ENCODE results near the gene SPACA4. TPM values are rescaled to one million over a fixed set of nuclear protein-coding genes. Genes with fewer than 3 reads are reported as not detected.
A peak's percentile ranks its signal among the peaks of the same experiment; 100 is the strongest.

Gene SPACA4
- total and polyA plus RNA-seq, 9 of the 15 experiments (the other 6 are each of a cell fraction or from before 2014, with no cell fraction given), result not detected

DNA sequence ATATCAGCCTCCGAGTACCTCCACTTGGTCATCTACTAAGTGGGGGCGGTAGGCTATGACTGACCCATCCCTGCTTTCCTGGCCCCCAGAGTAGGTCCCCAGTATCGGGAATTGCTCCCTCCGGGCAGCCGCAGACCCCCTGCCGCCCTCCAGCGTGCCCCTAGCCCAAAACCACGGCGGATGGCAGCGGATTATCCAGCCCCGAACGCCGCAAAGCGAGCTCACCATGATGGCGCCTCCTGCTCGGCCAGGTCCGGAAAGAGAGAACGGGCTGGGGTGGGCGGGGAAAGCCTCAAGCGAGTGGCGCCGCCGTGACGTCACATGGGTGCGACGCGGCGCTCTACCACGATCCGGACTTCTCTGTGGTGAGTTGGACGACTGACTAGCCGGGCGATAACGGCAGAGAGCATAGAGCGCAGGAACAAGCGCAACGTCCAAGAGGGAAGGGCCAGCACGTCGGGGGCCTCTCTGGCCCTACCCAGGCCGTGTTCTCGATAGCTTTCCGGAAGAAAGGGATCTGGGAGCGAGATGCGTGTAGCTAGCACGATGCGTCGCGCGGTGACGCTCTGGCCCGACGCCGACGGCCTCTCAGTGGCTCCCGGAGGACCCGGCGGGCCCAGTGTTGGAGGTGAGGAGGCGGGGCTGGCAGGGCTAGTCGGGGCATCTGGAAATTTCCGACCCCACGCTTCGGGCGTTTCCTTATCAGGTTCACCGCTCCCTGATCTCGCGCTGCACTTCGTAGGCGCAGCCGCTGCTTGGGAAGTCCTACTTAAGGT is 12.6 kb downstream of the SPACA4 start, which contains the start of the genes RPL18 and SPHK2 (continued):
- TF ChIP-seq, protein P1, sequence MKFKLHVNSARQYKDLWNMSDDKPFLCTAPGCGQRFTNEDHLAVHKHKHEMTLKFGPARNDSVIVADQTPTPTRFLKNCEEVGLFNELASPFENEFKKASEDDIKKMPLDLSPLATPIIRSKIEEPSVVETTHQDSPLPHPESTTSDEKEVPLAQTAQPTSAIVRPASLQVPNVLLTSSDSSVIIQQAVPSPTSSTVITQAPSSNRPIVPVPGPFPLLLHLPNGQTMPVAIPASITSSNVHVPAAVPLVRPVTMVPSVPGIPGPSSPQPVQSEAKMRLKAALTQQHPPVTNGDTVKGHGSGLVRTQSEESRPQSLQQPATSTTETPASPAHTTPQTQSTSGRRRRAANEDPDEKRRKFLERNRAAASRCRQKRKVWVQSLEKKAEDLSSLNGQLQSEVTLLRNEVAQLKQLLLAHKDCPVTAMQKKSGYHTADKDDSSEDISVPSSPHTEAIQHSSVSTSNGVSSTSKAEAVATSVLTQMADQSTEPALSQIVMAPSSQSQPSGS (CRISPR knock-in tag; IDR thresholded peaks at IDR 0.05), result no peak
- TF ChIP-seq FUS (optimal IDR thresholded peaks at IDR 0.05; ENCODE audit: low read depth, low read length) (no peak), ZNF134 (CRISPR knock-in tag; conservative IDR thresholded peaks at IDR 0.05) (peak; percentile 58), MCM2 (IDR thresholded peaks at IDR 0.05; ENCODE audit: low read depth) (no peak), CBX2 (IDR thresholded peaks at IDR 0.05; ENCODE audit: insufficient read depth, low read length, poor library complexity, severe bottlenecking) (no peak), TAF9B (IDR thresholded peaks at IDR 0.05; ENCODE audit: partially characterized antibody) (peak; percentile 96), ESRRB (CRISPR knock-in tag; IDR thresholded peaks at IDR 0.05; ENCODE audit: borderline replicate concordance) (no peak), SLC30A9 (CRISPR knock-in tag; IDR thresholded peaks at IDR 0.05) (no peak), MCM5 (IDR thresholded peaks at IDR 0.05; ENCODE audit: low read depth) (no peak), ZNF174 (CRISPR knock-in tag; IDR thresholded peaks at IDR 0.05) (no peak), EGR1 (conservative IDR thresholded peaks at IDR 0.05) (peak; percentile 80), CXXC5 (CRISPR knock-in tag; IDR thresholded peaks at IDR 0.05) (peak; percentile 99), GATAD2B (IDR thresholded peaks at IDR 0.05; ENCODE audit: borderline replicate concordance) (no peak; the same call in 1 of the 2 replicates), RBM15 (IDR thresholded peaks at IDR 0.05; ENCODE audit: insufficient read depth, low read length) (no peak), RFX7 (CRISPR knock-in tag; IDR thresholded peaks at IDR 0.05) (no peak)
- TF ChIP-seq, protein P2, sequence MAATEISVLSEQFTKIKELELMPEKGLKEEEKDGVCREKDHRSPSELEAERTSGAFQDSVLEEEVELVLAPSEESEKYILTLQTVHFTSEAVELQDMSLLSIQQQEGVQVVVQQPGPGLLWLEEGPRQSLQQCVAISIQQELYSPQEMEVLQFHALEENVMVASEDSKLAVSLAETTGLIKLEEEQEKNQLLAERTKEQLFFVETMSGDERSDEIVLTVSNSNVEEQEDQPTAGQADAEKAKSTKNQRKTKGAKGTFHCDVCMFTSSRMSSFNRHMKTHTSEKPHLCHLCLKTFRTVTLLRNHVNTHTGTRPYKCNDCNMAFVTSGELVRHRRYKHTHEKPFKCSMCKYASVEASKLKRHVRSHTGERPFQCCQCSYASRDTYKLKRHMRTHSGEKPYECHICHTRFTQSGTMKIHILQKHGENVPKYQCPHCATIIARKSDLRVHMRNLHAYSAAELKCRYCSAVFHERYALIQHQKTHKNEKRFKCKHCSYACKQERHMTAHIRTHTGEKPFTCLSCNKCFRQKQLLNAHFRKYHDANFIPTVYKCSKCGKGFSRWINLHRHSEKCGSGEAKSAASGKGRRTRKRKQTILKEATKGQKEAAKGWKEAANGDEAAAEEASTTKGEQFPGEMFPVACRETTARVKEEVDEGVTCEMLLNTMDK (IDR thresholded peaks at IDR 0.05; ENCODE audit: borderline replicate concordance, insufficient read depth, low read depth, low read length, poor library complexity, severe bottlenecking), result no peak
- TF ChIP-seq, protein P3, sequence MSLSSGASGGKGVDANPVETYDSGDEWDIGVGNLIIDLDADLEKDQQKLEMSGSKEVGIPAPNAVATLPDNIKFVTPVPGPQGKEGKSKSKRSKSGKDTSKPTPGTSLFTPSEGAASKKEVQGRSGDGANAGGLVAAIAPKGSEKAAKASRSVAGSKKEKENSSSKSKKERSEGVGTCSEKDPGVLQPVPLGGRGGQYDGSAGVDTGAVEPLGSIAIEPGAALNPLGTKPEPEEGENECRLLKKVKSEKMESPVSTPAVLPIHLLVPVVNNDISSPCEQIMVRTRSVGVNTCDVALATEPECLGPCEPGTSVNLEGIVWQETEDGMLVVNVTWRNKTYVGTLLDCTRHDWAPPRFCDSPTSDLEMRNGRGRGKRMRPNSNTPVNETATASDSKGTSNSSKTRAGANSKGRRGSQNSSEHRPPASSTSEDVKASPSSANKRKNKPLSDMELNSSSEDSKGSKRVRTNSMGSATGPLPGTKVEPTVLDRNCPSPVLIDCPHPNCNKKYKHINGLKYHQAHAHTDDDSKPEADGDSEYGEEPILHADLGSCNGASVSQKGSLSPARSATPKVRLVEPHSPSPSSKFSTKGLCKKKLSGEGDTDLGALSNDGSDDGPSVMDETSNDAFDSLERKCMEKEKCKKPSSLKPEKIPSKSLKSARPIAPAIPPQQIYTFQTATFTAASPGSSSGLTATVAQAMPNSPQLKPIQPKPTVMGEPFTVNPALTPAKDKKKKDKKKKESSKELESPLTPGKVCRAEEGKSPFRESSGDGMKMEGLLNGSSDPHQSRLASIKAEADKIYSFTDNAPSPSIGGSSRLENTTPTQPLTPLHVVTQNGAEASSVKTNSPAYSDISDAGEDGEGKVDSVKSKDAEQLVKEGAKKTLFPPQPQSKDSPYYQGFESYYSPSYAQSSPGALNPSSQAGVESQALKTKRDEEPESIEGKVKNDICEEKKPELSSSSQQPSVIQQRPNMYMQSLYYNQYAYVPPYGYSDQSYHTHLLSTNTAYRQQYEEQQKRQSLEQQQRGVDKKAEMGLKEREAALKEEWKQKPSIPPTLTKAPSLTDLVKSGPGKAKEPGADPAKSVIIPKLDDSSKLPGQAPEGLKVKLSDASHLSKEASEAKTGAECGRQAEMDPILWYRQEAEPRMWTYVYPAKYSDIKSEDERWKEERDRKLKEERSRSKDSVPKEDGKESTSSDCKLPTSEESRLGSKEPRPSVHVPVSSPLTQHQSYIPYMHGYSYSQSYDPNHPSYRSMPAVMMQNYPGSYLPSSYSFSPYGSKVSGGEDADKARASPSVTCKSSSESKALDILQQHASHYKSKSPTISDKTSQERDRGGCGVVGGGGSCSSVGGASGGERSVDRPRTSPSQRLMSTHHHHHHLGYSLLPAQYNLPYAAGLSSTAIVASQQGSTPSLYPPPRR (CRISPR knock-in tag; IDR thresholded peaks at IDR 0.05; ENCODE audit: borderline replicate concordance), result no peak; the same call in 1 of the 2 replicates
- TF ChIP-seq, protein P4, sequence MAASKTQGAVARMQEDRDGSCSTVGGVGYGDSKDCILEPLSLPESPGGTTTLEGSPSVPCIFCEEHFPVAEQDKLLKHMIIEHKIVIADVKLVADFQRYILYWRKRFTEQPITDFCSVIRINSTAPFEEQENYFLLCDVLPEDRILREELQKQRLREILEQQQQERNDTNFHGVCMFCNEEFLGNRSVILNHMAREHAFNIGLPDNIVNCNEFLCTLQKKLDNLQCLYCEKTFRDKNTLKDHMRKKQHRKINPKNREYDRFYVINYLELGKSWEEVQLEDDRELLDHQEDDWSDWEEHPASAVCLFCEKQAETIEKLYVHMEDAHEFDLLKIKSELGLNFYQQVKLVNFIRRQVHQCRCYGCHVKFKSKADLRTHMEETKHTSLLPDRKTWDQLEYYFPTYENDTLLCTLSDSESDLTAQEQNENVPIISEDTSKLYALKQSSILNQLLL (CRISPR knock-in tag; IDR thresholded peaks at IDR 0.05; ENCODE audit: borderline replicate concordance), result no peak
